Epithelial cell of esophagus (primary cell): ENCODE data around the gene INPP5A.

ENCODE experiments used
- DNase-seq: peaks from one replicate; pipeline ENCODE4 v3.0.0; 2010; ENCODE audit warnings: low read depth
- H3K4me3 ChIP-seq: 2 replicates; pipeline ENCODE4 v1.5.1; 2011; ENCODE audit warnings: mild to moderate bottlenecking, low read length, control low read depth
- CTCF ChIP-seq: IDR thresholded peaks from 2 replicates; pipeline ENCODE4 v1.5.1; 2011; ENCODE audit warnings: low read depth, mild to moderate bottlenecking, low read length, control low read depth, inconsistent platforms; ENCODE audit not compliant: insufficient read depth; ENCODE audit errors: missing control alignments

Gene INPP5A

GRCh38 chr10:132506711-132507408, 30.7 kb upstream of the INPP5A start:
- no peak for DNase-seq
- no peak overlapping the region for H3K4me3 ChIP-seq
- TF ChIP-seq CTCF: no peak

- no peak for DNase-seq
- TF ChIP-seq CTCF: no peak
- no peak overlapping the region for H3K4me3 ChIP-seq
Observed at GRCh38 chr10:132507409-132507955, 30.1 kb upstream of the INPP5A start.

GRCh38 chr10:132507956-132508490, 29.6 kb upstream of the INPP5A start:
- TF ChIP-seq CTCF: no peak
- no peak overlapping the region for H3K4me3 ChIP-seq
- DNase-seq: no peak

- H3K4me3 ChIP-seq: no peak overlapping the region
- no peak for DNase-seq
- TF ChIP-seq CTCF: no peak
Observed at GRCh38 chr10:132508581-132509443, 28.8 kb upstream of the INPP5A start.

- TF ChIP-seq CTCF: no peak
- no peak overlapping the region for H3K4me3 ChIP-seq
- no peak for DNase-seq
Observed at GRCh38 chr10:132509506-132510173, 27.9 kb upstream of the INPP5A start.

GRCh38 chr10:132510174-132510611, 27.4 kb upstream of the INPP5A start:
- DNase-seq: no peak
- no peak overlapping the region for H3K4me3 ChIP-seq
- no peak for TF ChIP-seq CTCF
